GM12878 (cell line): ENCODE data around the gene NPR1. TPM values are rescaled to one million over a fixed set of nuclear protein-coding genes. Genes with fewer than 3 reads are reported as not detected.

Experiments
- BMI1 ChIP-seq: fragments of 450-650 bp; IDR thresholded peaks from 2 replicates; pipeline ENCODE4 v1.6.1; 2016; ENCODE audit warnings: mild to moderate bottlenecking, moderate library complexity, borderline replicate concordance
- CHD4 ChIP-seq: fragments of 200-600 bp; sonication (generic); IDR thresholded peaks from 2 replicates; pipeline ENCODE4 v1.6.1; 2016; ENCODE audit warnings: mild to moderate bottlenecking
- GABPA ChIP-seq: IDR thresholded peaks from 2 replicates; pipeline ENCODE4 v1.6.1; 2014; ENCODE audit warnings: antibody characterized with exemption, low read depth, mild to moderate bottlenecking, inconsistent platforms
- HDGF ChIP-seq: fragments of 450-650 bp; IDR thresholded peaks from 2 replicates; pipeline ENCODE4 v1.6.1; 2016; ENCODE audit warnings: antibody characterized with exemption
- MTA2 ChIP-seq: fragments of 450-650 bp; IDR thresholded peaks from 2 replicates; pipeline ENCODE4 v1.6.1; 2016; ENCODE audit warnings: low read depth, mild to moderate bottlenecking, moderate library complexity
- NR2C2 ChIP-seq: IDR thresholded peaks from 2 replicates; pipeline ENCODE4 v1.6.1; 2011; ENCODE audit warnings: borderline replicate concordance, low read depth; ENCODE audit not compliant: control insufficient read depth, insufficient read length
- NR2F1 ChIP-seq: fragments of 450-650 bp; conservative IDR thresholded peaks from 2 replicates; pipeline ENCODE4 v1.6.1; 2017; ENCODE audit warnings: mild to moderate bottlenecking
- NRF1 ChIP-seq: conservative IDR thresholded peaks from 2 replicates; pipeline ENCODE4 v1.6.1; 2011; ENCODE audit warnings: mild to moderate bottlenecking, low read depth, low read length, improper control_type of control experiment
- RUNX3 ChIP-seq: IDR thresholded peaks from 2 replicates; pipeline ENCODE4 v1.6.1; 2012; ENCODE audit warnings: low read length, inconsistent platforms
- ZBTB40 ChIP-seq: fragments of 450-650 bp; IDR thresholded peaks from 2 replicates; pipeline ENCODE4 v1.6.1; 2016; ENCODE audit warnings: mild to moderate bottlenecking, moderate library complexity, borderline replicate concordance
- ZNF217 ChIP-seq: fragments of 450-650 bp; IDR thresholded peaks from 2 replicates; pipeline ENCODE4 v1.6.1; 2017; ENCODE audit warnings: antibody characterized with exemption, mild to moderate bottlenecking
- polyA plus RNA-seq, 11 experiments: library from polyadenylated mRNA; depleted of rRNA in 4 of 11; unstranded in 6 of 11; stranded (reverse) in 5 of 11; fragments of >200 nt; fragmentation: Nextera tagmentation in 4 of 11; fragmentation: Illumina TruSeq in 1 of 11; extraction: Ambion mirVana in 4 of 11; extraction: Trizol in 1 of 11; gene quantifications; 1 replicate in 1 of 11; 2 replicates in 10 of 11; pipeline versions ENCODE4 v1.2.1 to v1.2.3, GENCODE V29; 2011 to 2016; ENCODE audit warnings: inconsistent platforms in 2 of 11, missing spikeins in 2 of 11, low read depth in 1 of 11
- total RNA-seq, 4 experiments: library from RNA; depleted of rRNA in 3 of 4; stranded (reverse); fragments of >200 nt in 3 of 4; fragmentation: Illumina TruSeq in 1 of 4; extraction: Trizol in 1 of 4; gene quantifications; 2 replicates each; pipeline versions ENCODE4 v1.2.1 to v1.2.3, GENCODE V29; 2013 to 2021
- TF ChIP-seq, protein P1 (sequence below): IDR thresholded peaks from 2 replicates; pipeline ENCODE4 v1.6.1; 2012; ENCODE audit warnings: improper control_type of control experiment, low read depth, low read length; ENCODE audit not compliant: insufficient replicate concordance
- TF ChIP-seq, protein P2 (sequence below): IDR thresholded peaks from 2 replicates; pipeline ENCODE4 v1.6.1; 2011; ENCODE audit warnings: low read depth, mild to moderate bottlenecking, low read length, moderate library complexity, borderline replicate concordance; ENCODE audit errors: extremely low read depth
- TF ChIP-seq, protein P3 (sequence below): fragments of 450-650 bp; IDR thresholded peaks from 2 replicates; pipeline ENCODE4 v1.6.1; 2017; ENCODE audit warnings: antibody characterized with exemption, mild to moderate bottlenecking, moderate library complexity

NPR1 gene
- total and polyA plus RNA-seq, 10 of the 15 experiments (the other 5 are each of a cell fraction or from before 2014, with no cell fraction given), result 0.09 to 2.1 (median 0.28) TPM; not detected in 1

DNA sequence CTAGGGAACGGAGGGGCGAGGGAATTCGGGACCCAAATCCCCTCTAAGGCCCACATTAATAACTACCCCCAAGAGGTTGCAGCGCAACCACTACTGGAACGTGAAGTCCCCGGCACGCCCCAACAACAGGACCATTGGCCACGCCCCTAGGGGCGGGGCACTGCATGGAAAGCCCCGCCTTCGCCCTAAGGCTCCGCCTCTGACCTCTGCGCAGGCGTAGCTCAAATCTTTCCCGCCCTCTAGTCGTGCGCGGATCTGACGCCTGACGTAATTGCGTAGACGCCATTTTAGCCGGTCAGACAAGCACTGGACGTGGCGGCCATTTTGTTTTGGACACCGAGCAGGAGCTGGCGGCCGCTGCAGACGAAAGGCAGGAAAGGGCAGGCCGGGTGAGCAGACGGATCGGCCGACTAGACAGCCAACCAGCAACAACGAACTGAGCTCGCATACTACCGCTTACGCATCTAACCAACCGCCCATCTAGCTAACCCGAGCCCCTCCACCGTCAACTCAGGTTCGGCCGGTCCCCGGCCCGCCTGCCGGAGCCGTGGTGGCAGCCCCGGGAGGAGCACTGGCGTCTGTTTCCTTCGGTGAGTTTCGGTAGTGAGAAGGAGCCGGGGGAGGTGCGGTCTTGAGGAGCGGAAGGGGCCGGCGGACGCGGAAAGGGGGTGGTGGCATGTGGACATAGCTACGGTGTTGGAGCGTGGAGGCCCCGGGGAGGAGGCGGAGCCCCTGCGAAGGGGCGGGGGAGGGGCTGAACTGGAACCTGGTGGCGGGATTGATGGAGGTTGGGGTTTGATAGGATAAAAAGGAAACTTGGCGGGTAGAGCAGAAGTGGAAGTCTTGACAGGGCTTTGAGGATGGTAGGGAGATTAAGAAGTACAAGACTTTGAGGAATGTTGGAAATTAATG lies 44.5 kb upstream of the NPR1 start, which contains the start of gene CHTOP (continued):
- TF ChIP-seq ZBTB40 (no peak), NR2C2 (no peak), RUNX3 (no peak), ZNF217 (no peak), GABPA (no peak), BMI1 (no peak), MTA2 (no peak), NRF1 (peak; percentile 97), CHD4 (no peak), NR2F1 (0 out of 2 replicates have a peak, but pooled peaks have one; percentile 38), HDGF (peak; percentile 72)
- TF ChIP-seq, protein P1, sequence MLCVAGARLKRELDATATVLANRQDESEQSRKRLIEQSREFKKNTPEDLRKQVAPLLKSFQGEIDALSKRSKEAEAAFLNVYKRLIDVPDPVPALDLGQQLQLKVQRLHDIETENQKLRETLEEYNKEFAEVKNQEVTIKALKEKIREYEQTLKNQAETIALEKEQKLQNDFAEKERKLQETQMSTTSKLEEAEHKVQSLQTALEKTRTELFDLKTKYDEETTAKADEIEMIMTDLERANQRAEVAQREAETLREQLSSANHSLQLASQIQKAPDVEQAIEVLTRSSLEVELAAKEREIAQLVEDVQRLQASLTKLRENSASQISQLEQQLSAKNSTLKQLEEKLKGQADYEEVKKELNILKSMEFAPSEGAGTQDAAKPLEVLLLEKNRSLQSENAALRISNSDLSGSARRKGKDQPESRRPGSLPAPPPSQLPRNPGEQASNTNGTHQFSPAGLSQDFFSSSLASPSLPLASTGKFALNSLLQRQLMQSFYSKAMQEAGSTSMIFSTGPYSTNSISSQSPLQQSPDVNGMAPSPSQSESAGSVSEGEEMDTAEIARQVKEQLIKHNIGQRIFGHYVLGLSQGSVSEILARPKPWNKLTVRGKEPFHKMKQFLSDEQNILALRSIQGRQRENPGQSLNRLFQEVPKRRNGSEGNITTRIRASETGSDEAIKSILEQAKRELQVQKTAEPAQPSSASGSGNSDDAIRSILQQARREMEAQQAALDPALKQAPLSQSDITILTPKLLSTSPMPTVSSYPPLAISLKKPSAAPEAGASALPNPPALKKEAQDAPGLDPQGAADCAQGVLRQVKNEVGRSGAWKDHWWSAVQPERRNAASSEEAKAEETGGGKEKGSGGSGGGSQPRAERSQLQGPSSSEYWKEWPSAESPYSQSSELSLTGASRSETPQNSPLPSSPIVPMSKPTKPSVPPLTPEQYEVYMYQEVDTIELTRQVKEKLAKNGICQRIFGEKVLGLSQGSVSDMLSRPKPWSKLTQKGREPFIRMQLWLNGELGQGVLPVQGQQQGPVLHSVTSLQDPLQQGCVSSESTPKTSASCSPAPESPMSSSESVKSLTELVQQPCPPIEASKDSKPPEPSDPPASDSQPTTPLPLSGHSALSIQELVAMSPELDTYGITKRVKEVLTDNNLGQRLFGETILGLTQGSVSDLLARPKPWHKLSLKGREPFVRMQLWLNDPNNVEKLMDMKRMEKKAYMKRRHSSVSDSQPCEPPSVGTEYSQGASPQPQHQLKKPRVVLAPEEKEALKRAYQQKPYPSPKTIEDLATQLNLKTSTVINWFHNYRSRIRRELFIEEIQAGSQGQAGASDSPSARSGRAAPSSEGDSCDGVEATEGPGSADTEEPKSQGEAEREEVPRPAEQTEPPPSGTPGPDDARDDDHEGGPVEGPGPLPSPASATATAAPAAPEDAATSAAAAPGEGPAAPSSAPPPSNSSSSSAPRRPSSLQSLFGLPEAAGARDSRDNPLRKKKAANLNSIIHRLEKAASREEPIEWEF, result no peak
- TF ChIP-seq, protein P2, sequence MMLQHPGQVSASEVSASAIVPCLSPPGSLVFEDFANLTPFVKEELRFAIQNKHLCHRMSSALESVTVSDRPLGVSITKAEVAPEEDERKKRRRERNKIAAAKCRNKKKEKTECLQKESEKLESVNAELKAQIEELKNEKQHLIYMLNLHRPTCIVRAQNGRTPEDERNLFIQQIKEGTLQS, result no peak
- TF ChIP-seq, protein P3, sequence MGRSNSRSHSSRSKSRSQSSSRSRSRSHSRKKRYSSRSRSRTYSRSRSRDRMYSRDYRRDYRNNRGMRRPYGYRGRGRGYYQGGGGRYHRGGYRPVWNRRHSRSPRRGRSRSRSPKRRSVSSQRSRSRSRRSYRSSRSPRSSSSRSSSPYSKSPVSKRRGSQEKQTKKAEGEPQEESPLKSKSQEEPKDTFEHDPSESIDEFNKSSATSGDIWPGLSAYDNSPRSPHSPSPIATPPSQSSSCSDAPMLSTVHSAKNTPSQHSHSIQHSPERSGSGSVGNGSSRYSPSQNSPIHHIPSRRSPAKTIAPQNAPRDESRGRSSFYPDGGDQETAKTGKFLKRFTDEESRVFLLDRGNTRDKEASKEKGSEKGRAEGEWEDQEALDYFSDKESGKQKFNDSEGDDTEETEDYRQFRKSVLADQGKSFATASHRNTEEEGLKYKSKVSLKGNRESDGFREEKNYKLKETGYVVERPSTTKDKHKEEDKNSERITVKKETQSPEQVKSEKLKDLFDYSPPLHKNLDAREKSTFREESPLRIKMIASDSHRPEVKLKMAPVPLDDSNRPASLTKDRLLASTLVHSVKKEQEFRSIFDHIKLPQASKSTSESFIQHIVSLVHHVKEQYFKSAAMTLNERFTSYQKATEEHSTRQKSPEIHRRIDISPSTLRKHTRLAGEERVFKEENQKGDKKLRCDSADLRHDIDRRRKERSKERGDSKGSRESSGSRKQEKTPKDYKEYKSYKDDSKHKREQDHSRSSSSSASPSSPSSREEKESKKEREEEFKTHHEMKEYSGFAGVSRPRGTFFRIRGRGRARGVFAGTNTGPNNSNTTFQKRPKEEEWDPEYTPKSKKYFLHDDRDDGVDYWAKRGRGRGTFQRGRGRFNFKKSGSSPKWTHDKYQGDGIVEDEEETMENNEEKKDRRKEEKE, result no peak
